Activated T-cell treated with anti-CD3 and anti-CD28 coated beads for 1 hour (primary cell): ENCODE data around the gene GRB10.

ENCODE experiments used
- DNase-seq: peaks from one replicate; pipeline ENCODE4 v3.0.0-alpha.2; 2020; ENCODE audit warnings: low read depth

The GRB10 gene

DNA sequence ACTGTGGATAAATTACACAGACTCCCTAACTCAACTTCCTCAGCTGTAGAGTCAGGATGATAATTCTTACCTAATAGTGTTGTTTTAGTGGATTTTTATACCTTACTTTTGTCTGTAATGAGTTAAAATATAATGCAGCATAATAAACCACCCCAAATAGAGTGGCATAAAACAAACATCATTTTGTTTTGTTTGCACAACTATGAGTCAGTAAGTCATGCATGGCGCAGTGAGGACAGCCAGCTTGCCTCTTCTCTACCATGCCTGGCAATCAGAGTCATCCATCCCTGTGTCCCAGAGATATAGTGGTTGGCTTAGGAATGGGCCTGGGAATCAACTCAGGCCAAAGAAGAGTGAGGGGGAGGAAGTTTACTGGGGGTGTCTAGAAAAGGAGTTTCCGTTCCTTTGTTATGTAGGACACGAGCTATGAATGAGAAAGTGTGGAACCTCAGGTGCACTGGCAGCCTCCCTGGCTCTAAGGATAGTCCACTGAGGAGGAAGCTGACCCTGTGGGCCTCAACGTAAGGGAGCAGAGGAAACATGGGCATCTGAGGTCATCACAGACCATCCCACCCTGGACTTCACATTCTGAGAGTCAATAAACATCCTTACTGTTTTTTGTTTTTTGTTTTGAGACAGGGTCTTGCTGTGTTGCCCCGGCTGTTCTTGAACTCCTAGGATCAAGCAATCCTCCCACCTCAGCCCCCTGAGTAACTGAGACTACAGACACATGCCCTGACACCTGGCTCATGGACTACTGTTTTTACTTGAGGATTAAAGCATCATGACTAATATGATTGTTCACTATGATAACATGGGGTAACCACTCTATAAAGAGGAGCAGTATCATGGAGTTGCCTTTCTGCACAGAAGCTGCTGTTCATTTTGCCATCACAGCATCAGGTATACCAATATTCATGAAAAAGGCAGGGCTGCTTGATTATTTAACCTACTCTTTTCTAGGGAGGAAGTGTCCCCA is 21.0 kb upstream of the GRB10 start:
- no peak for DNase-seq

DNA sequence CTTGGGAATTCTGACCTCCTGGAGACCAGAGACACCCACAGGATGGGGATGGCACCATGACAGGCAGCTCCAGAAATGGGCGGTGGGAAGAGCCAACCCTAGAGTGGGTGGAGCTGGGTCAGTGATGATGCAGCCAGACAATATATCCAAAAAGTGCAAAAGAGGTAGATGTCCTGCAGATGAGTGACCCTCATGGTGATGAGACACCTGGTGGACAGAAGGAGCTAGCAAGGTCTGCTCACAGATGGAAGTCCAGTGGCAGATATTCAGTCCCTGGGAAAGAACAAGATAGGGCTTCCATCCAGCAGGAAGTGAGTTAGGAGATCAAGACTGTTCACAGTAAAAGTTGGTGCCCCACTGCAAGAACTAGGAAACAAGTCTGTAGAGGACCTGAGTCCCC is 19.2 kb upstream of the GRB10 start:
- no peak for DNase-seq

- DNase-seq: no peak
These were observed 17.2 kb upstream of the GRB10 start for GRCh38 chr7:50799873-50800272.

DNA sequence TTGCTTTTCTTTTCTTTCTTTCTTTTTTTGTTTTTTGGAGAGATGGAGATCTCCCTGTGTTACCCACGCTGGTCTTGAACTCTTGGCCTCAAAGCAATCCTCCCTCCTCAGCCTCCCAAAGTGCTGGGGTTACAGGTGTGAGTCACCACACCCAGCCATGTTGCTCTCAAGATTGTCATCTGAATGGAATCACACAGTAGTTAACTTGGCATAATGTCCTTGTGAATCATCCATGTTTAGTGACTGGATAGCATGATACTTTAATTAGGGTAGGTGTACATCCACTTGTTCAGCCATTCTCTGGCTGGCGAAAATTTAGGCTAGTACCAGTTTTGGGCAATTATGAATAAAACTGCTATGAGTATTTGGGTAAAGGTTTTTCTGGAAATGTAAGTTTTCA is 15.4 kb upstream of the GRB10 start:
- DNase-seq: no peak

DNA sequence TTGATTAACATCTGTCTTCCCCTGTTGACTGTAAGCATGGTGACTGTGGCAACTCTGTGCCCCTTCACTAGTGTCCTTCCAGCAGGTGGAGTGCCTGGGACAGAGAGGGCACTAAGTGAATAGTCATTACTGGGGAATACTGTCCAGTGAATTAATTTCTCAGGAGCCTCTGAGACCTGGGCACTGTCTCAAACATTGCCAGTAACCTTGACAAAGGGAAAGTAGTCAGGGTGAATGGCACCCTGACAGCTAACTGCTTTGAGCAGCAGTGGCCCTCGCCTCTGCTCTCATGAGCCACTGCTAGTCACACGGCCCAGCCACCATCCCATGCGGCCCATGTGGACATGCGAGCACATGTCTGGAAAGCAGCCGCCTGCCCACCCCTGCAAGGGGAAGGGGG is 13.1 kb upstream of the GRB10 start:
- no peak for DNase-seq

DNA sequence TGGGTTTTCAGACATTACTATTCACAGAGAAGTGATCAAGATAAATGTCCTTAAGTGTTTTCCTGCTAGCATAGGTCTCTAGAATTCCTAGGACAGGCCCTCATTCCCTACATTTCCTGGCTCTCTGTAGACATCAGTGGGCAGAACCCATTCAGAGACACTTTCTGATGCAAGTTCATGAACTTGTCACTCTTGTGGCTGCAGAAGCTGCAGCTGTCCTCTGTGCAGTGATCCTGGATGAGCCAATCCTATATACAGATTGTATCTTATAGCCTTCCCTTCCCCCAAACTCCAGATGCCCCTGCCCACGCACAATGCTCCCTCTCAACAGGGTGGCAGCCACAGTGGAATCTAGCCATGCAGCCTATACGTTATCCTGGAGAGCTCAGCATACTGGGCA is 12.6 kb upstream of the GRB10 start:
- no peak for DNase-seq

DNA sequence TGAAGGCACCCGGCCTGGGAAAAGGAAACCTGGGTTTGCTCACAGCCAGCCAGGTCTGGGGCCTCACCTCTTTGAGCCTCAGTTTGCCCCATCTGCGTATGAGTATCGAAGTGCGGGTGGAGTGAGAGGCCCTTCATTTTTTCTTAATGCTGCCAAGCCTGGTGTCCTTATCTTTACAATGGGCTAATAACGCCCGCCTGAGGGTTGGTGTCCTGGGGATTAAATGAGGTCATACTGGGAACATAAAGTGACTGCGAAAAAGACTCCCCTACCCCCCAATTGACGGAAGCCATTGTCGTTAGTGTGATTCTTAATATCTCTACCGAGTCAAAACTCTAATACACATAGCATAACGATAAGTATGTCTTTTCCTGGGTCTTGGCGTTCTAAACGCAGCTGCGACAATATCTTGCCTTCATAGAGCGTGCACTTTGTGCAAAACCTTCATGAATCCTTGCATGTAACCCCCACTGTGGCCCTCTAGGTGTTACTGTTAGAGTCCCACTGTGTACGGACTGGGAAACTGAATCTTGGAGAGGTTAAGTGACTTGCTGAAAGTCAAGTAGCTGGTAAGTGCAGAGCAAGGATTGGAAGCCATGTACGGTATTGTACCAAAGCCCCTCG is 11.4 kb upstream of the GRB10 start:
- DNase-seq: no peak

DNA sequence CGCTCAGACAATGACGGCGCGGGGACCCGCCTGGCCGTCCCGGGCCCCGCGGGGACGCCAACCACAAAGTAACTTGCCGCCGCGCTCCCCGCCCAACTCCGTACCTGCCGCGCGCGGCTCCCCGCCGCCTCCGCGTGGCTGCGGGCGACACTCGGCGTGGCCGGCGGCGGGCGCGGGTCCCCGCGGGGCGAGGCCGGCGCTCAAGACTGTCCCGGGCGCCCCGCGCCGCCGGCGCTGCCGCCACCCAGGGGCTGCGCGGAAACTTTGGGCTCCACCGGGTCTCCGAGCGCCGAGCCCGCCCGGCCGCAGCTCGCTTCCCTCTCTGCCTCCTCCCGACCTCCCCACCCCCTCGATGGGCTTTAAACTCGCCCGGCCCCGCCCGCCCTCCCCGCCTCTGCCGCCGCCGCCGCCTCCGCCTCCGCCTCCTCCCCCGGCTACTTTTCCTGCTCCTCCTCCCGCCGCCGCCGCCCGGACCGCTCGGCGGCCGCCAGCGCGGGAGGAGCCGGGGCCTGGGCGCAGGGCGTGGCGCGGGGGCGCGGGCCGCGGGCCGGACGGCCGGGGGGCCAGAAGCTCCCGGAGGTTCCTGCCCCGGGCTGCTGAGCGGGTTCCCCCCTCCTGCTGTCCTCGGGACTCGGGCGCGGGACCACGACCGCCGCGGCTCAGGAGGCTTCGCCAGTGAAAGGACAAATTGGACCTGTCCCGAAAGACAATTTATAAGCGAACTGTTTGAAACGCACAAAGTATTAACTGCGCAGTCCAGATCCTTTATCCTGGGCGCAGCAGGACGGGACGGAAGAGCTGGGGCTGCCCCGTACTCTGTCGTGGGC is 10.6 kb upstream of the GRB10 start:
- DNase-seq: peak; percentile 14

- no peak for DNase-seq
These were observed 9.8 kb upstream of the GRB10 start for GRCh38 chr7:50792342-50793119.

- DNase-seq: no peak
These were observed 9.2 kb upstream of the GRB10 start for GRCh38 chr7:50791938-50792341.

DNA sequence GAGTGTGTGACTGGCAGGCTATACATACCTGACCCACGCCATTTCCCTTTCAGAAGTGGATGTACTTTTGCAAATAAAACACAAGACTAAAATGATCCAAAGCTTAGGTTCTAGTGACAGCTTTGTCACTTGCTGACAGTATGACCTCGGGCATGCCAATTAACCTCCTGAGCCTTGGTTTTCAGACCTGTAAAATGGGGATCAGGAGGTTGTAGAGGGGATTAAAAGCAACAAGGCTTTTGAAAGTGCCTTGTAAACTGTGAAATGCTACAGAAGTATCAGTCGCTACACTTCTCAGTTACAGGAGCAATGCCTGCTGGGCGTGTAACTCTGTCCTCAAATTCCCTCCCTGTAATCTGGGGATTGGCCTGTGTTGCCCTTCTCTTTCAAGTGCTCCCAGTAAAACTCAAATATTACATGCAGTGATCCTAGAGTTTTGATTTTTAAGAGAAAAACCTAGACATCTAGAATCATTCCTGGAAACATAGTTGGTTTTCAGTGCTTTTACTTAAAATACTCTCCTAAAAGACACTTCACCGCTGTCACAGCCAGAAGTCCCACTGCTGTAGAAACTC is 8.8 kb upstream of the GRB10 start:
- no peak for DNase-seq

- no peak for DNase-seq
These were observed 7.7 kb upstream of the GRB10 start for GRCh38 chr7:50790381-50790780.

GRCh38 chr7:50788382-50788781 is 5.7 kb upstream of the GRB10 start:
- DNase-seq: no peak

DNA sequence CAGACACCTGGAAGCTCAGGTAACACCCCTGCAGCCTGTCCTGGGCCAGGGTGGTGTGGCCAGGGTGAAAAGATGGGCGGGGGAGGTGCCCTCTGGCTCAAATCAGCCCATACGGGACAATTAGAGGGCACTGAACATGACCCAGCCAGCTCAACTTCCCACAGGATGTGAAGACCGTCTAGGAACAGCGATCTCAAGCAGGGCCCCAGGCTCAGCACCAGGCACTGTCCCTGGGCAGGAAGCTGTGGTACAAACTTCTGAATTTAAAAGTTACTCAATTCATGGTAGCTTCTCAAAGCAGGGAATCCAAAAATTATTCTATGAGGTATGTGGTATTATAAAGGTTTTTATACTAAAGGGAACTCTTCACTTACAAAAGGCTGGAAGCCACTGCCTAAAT is 5.1 kb upstream of the GRB10 start:
- DNase-seq: no peak

DNA sequence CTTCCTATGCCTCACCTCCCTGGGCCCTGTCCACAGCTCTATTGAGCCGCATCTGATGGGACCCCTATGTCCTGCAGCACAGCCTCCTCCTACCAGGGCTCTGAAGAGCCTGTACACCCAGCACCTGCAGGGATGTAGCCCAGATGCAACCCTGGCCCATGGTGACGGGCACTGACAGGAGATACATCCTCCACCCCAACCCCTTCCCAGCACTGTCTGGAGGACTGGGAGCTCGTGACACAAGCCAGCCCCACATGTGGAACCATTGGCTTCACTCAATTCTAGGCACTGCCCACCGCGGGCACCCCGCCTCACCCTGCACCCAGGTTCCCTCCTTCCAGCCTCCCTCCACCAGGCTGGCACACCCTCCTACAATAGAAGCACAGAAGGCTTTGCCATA is 2.6 kb upstream of the GRB10 start:
- no peak for DNase-seq

GRCh38 chr7:50783801-50784507 is 1.3 kb upstream of the GRB10 start:
- DNase-seq: no peak

GRCh38 chr7:50783303-50783702 is 607 bp upstream of the GRB10 start:
- DNase-seq: no peak

- DNase-seq: no peak
These were observed 1.1 kb downstream of the GRB10 start for GRCh38 chr7:50781381-50782293.

DNA sequence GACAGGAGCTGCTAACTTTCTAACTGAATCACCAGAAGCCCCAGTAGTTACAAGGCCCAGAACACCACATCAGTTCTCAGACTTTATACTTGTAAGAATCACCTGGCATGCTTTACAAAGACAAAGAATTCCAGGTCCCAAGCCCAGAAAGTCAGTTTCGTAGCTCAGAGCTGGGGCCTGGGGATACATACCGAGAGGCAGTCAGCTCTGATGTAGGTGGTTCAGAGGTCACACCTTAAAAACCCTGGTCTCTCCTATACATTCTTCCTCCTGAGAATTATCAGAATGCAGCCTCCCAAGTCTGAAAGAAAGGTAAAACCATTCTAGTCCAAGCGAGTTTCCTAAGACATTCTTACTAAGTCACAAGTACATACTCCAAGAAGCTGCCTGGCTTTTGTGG is 2.3 kb downstream of the GRB10 start:
- DNase-seq: no peak

- no peak for DNase-seq
These were observed 3.3 kb downstream of the GRB10 start for GRCh38 chr7:50779427-50779826.
